ENCODE measurements around the gene ULK4.

ULK4 gene

GRCh38 chr3:41598402-41599126 is 363.3 kb downstream of the ULK4 start (continued):
- TF ChIP-seq BCL6B (tag by site-specific recombination; IDR thresholded peaks at IDR 0.05) (peak; percentile 84), ZSCAN30 (tag by site-specific recombination; IDR thresholded peaks at IDR 0.05) (0 out of 2 replicates have a peak, but pooled peaks have one; percentile 26), ZSCAN4 (tag by site-specific recombination; IDR thresholded peaks at IDR 0.05) (no peak), TRIM28 (IDR thresholded peaks at IDR 0.05; ENCODE audit: borderline replicate concordance, low read length) (0 out of 2 replicates have a peak, but pooled peaks have one; percentile 18), BCL11B (tag by site-specific recombination; IDR thresholded peaks at IDR 0.05; ENCODE audit: low read depth) (0 out of 2 replicates have a peak, but pooled peaks have one; percentile 49), ZNF843 (tag by site-specific recombination; IDR thresholded peaks at IDR 0.05) (peak; percentile 55; the same call in 1 of the 2 replicates), ZNF140 (tag by site-specific recombination; IDR thresholded peaks at IDR 0.05) (no peak), MZF1 (tag by site-specific recombination; IDR thresholded peaks at IDR 0.05; ENCODE audit: borderline replicate concordance) (no peak), EGR2 (tag by site-specific recombination; IDR thresholded peaks at IDR 0.05; ENCODE audit: low read depth) (peak; percentile 41; the same call in 1 of the 2 replicates)

GRCh38 chr3:41593774-41594173 is 368.1 kb downstream of the ULK4 start:
- ChIA-PET POLR2A (no interaction called here), CTCF (interaction anchor here (0.6 kb wide), 1 partner anchor 43 kb away, joined by 3 read pairs; no protein-coding TSS in a partner anchor)
- TF ChIP-seq ZNF768 (tag by site-specific recombination; IDR thresholded peaks at IDR 0.05) (no peak), ZIC2 (tag by site-specific recombination; IDR thresholded peaks at IDR 0.05) (no peak), ZNF585B (tag by site-specific recombination; IDR thresholded peaks at IDR 0.05) (no peak), ZNF488 (tag by site-specific recombination; IDR thresholded peaks at IDR 0.05) (no peak), ZNF76 (tag by site-specific recombination; IDR thresholded peaks at IDR 0.05; ENCODE audit: borderline replicate concordance, low read depth) (no peak), ZNF2 (tag by site-specific recombination; IDR thresholded peaks at IDR 0.05) (no peak), ZNF16 (tag by site-specific recombination; IDR thresholded peaks at IDR 0.05; ENCODE audit: low read depth) (no peak), ZBTB11 (tag by site-specific recombination; conservative IDR thresholded peaks at IDR 0.05; ENCODE audit: low read depth) (no peak), ZNF157 (tag by site-specific recombination; IDR thresholded peaks at IDR 0.05) (no peak)
- Histone ChIP-seq H3K4me3 (ENCODE audit: low read depth, low read length) (no peak overlapping the region), H3K9me3 (ENCODE audit: control insufficient read depth, insufficient read depth, low read depth, low read length) (no peaks in the 10 kb centered on the region), H3K4me1 (ENCODE audit: control insufficient read depth, insufficient read depth, low read length) (no peaks in the 10 kb centered on the region), H3K27ac (ENCODE audit: extremely low read depth, low read depth, low read length) (no peak overlapping the region), H3K36me3 (ENCODE audit: control insufficient read depth in 2 of 2, insufficient read depth in 1 of 2, low read length in 2 of 2) (no peaks in the 10 kb centered on the region)
